NCI-H748 treated with DMSO at 0.1 percent for 48 hours (cell line): ENCODE data around the gene RPL35A.
"Not testable (repeated sequence)": the region's sequence is repeated elsewhere in the genome, so short reads cannot be mapped to it uniquely, and the experiment has no call there.

Source experiments
- DNase-seq: peaks from one replicate; lab custom pipeline; 2025; lab: John Stamatoyannopoulos, UW

The RPL35A gene

GRCh38 chr3:197949778-197950676 lies at the start of gene RPL35A:
TSS of gene RPL35A (plus strand) at chr3:197950190. CDS start at chr3:197950968, 778 bp downstream.
- DNase-seq = peak; percentile 81

GRCh38 chr3:197901626-197902025 lies 48.4 kb upstream of the RPL35A start:
- DNase-seq = no peak

DNA sequence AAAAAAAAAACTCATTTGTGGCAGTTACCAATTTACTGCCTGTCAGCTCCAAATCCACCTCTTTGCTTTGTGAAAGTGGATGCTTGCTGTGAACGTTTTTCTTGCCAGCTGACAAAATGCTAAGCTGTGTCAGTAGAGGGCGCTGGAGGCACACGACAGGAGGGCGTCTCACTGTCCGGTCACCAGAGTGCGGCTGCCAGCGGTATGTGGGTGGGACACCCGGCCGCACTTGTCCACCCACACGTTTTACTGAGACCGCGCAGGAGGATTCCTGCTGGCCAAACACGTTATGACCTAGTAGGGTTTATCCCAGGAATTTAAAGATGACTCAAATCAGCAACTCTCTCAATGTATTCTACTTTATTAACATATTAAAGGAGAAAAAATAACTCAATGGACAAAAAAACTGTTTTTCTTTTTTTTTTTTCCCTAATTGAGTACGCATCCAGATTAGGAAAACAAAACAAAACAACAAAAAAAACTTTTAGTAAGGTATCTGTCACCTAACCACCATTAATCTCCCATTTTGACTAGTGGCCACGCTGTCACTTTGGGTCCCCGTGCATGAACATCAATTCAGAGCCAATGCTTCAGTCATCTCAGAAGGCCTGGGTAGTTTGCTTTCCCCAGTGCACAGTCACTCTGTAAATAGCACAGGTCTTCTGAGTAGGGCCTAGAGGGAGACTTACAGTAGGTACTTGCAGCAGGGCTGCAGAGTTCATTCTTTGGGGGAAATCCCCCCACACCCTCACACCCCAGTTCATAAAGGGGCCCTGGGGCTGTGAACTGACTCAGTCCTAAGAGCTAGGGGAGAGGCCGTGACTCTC lies 43.8 kb upstream of the RPL35A start:
- peak; percentile 6 for DNase-seq

DNA sequence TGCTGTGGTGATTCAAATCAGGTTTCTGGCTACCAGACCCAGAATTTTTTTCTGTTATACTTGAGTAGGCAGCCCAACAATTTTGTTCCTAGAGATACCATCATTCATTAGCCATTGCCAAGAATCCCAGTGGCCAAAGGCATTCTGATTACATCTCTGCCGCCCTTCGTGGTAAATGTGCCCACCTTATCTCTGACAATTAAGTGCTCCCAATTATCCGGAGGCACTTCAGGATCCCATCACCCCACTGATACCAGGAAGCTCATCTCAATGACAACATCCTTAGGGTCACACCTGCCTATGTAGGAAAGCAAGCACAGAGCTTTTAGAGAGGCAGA lies 43.2 kb upstream of the RPL35A start:
- no peak for DNase-seq

- no peak for DNase-seq
Measured at GRCh38 chr3:197907196-197907595, 42.8 kb upstream of the RPL35A start.

- not testable (repeated sequence) for DNase-seq
Measured at GRCh38 chr3:197908550-197908949, 41.4 kb upstream of the RPL35A start.

DNA sequence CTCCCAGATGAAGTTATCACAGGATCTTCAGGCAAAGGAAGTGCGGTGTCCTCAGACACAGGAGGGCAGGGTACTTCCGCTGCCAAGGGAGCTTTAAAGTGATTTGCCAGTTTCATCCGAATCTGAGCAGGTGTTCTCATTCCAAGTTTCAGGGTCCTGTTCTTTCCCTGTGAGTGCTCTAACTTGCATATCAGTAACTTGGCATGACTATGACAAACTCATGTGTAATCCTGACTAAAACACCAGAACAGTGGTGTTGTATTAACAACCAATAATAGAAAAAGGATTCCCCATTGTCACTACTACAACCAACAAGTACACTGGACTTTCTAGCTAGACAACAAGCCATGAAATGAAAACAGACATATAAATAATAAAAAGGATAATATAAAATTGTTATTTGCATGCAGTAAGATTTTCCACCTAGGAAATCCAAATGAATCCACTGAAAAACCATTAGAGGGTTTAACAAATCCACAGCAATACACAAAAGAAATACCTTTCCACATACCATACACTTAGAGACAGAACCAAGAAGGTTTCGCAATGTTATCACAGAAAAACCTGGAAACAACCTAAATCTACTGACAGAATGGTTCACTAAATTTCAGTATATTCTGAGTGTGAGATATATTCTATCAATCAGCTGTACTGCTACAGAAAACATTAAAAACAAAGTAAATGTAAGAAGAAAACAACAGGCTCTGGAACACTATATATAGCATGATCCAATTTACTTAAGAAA lies 40.9 kb upstream of the RPL35A start:
- no peak for DNase-seq

- no peak for DNase-seq
Measured at GRCh38 chr3:197912741-197913476, 37.1 kb upstream of the RPL35A start.

DNA sequence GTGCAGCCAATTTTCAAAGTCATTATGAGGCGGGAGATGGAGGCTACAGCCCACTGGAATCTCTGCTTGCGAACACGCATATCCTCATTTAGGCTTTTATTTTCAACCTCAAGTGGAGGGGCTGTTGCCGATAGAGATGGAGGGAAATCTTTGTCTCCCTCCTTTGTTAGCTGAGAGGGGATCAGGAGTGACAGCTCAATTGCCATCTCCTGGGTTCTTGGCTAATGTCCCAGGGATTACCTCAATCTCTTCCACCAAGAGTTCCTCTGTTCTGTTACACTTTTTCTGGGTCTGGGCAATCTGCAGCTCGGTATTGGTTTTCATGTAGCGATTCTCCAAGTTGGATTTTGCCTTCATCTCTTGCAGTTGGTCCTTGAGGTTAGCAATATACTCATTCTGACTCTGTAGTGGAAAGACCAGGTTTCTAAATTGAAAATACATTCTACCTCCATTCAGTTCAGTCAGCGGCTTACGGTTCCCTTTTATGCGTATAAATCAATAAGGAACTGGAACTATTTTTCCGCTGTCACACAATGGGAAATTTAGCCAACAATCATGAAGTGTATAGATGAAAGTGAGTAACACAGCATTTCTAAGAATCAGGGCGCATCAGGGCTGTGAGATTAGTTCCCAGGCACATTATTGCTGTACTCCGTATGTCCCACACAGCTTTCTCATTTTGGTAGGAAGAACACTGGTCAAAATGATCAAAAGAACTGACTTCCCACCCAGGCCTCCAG lies 36.2 kb upstream of the RPL35A start:
- no peak for DNase-seq

- not testable (repeated sequence) for DNase-seq
Measured at GRCh38 chr3:197921429-197922275, 28.3 kb upstream of the RPL35A start.

GRCh38 chr3:197926418-197926817 lies 23.6 kb upstream of the RPL35A start:
- DNase-seq = no peak

DNA sequence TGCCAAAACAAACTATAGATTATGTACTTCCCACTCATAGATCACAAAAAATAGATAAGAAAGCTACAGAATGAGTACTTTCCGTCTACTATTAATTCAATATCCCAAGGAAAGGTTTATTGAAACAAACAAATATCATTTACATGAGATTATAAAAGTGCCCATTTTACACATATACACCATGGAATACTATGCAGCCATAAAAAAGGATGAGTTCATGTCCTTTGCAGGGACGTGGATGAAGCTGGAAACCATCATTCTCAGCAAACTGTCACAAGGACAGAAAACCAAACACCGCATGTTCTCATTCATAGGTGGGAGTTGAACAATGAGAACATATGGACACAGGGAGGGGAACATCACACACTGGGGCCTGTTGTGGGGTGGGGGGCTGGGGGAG lies 22.4 kb upstream of the RPL35A start:
- DNase-seq = not testable (repeated sequence)

GRCh38 chr3:197936819-197937384 lies 13.1 kb upstream of the RPL35A start:
- DNase-seq = no peak

DNA sequence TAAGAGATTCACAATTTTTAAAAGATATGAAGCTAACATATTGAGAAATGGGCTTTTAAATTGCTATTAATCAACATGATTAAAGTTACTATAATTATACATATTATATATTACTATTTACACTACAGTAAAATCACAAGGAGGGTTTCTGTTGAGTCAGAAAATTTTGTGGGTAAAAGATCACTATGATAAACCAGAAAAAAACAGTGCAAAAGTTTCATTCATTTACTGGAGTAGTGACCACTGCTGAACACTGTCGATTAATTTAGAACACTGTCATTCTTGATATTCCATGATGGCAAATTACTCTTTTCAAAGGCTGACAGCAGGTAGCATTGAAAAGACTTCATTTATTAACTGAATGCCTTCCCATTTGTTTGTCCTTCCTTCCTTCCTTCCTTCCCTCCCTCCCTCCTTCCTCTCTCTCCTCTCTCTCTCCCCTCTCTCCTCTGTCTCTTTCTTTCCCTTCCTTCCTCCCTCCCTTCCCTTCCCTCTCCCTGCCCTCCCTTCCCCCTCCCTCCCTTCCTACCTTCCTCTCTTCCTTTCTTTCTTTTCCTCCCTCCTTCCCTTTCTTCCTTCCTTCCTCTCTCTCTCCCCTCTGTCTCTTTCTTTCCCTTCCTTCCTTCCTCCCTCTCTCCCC lies 9.1 kb upstream of the RPL35A start:
- no peak for DNase-seq

DNA sequence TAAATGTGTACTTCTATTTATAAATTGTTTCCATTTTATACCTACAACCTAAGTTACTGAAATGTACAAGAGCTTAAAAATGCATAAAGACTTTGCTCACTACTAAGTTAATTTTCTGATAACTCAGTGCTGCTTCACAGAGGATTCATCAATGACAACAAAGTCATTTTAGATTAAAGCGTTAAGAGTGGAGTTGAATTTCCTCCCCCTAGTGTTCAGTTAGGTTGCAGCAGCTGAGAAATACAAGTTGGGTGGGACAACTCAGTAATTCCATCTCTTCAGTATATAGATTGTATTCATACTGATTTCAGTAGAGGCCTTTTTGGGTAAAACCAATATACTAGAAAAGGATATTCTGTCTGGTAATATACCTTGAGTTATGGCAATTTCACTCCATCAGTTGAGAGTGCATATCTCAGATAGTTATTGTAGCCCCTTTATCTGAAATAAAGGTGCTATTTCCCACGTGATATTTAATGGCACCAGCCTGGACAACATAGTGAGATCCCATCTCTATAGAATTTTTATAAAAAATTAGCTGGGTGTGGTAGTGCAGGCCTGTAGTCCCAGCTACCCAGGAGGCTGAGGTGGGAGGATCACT lies 6.9 kb upstream of the RPL35A start:
- no peak for DNase-seq

GRCh38 chr3:197949191-197949777 lies 706 bp upstream of the RPL35A start:
- DNase-seq = no peak

DNA sequence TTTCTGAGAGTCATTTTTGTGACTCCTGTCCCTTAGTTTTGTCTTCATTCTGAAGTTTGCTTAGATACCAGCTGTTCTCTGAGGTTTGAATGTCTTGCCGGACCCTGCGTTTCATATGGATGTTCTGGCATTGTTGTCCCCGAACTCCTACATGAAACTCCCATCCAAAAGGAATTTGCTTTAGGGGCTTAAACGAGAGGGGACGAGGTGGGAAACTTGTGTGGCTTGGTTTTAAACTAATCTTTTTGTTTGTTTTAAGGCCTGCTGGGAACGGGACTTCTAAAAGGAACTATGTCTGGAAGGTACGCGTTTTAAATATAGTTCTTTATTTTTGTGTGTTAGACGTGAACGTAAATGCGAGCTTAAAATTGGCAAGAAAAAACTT lies 679 bp downstream of the RPL35A start:
- no peak for DNase-seq

DNA sequence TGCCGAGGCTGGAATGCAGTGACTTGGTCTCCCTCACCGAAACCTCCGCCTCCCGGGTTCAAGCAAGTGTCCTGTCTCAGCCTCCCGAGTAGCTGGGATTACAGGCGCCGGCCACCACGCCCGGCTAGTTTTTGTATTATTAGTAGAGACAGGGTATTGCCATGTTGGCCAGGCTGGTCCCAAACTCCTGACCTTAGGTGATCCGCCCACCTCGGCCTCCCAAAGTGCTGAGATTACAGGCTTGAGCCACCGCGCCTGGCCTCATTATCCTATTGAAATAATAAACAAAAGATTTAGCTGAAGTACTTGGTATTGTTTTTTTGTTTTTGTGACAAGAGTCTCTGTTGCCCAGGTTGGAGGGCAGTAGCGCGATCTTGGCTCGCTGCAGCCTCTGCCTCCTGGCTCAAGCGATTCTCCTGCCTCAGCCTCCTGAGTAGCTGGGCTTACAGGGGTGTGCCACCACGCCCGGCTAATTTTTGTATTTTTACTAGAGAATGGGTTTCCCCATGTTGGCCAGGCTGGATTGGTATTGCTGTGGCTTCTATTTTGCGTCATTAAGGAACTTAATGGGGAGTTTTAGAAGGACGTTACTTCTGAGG lies 1.5 kb downstream of the RPL35A start:
- DNase-seq = no peak
